CD4-positive, alpha-beta T cell treated with Interleukin-4 for 4 hours (primary cell): Measurements from ENCODE around the gene SBNO2.
"Not testable (repeated sequence)": the region's sequence is repeated elsewhere in the genome, so short reads cannot be mapped to it uniquely, and the experiment has no call there.

Source experiments
- DNase-seq: peaks from one replicate; pipeline ENCODE4 v3.0.0-alpha.2; 2020

The SBNO2 gene

GRCh38 chr19:1208830-1209229, 34.8 kb upstream of the SBNO2 start:
- DNase-seq = not testable (repeated sequence)

GRCh38 chr19:1206864-1207450, 32.9 kb upstream of the SBNO2 start:
- DNase-seq = peak; percentile 14

GRCh38 chr19:1206150-1206863, 32.2 kb upstream of the SBNO2 start:
- DNase-seq = no peak

DNA sequence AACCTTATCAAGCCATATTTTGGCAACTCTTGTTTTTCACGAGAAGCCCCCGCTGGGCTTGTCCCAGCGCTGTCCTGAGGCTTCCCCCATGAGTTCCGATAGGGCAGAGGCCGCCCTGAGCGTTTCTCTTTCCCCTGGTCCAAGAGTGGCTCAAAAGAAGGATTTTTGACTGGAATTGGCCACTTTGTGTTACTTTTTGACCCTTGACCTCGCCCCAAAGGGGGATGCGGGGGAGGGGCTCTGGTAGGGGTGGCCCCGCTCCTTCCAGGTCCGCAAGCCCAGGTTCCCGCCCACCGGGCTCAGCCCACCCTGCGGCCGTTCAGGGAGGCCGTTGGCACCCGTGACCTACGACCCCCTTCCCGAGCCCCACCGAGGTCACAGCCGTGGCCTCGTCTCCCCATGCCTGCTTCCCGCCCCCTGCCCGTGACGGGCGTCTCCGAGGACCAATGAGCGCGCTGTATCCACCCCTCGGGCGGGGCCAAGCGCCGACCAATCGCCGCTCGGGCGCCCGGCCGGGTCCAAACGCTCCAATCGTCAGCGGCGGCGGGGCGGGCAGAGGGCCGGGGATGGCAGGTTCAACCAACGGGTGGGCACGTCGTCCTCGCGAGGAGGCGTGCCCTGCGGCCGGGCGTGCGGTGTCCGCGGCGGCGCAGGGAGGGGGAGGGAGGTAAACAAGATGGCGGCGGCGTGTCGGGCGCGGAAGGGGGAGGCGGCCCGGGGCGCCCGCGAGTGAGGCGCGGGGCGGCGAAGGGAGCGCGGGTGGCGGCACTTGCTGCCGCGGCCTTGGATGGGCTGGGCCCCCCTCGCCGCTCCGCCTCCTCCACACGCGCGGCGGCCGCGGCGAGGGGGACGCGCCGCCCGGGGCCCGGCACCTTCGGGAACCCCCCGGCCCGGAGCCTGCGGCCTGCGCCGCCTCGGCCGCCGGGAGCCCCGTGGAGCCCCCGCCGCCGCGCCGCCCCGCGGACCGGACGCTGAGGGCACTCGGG, 31.3 kb upstream of the SBNO2 start, which contains the start of gene STK11:
Gene STK11, plus strand, starts transcription at position 665 of the 986 bp plus-strand sequence. CDS start 1,136 bp downstream, outside the sequence.
- DNase-seq = peak; percentile 98

DNA sequence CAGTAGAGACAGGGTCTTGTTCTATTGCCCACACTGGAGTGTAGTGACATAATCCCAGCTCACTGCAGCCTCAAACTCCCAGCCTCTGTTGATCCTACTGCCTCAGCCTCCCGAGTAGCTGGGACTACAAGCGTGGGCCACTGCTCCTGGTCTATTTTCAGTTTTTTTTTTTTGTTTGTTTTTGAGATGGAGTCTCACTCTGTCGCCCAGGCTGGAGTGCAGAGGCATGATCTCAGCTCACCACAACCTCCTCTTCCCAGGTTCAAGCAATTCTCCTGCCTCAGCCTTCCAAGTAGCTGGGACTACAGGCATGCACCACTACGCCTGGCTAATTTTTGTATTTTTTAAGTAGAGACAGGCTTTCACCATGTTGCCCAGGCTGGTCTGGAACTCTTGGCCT, 26.5 kb upstream of the SBNO2 start:
- DNase-seq = not testable (repeated sequence)

- DNase-seq = no peak
Measured at GRCh38 chr19:1199531-1199930, 25.5 kb upstream of the SBNO2 start.

- DNase-seq = peak; percentile 76
Measured at GRCh38 chr19:1189419-1189818, 15.4 kb upstream of the SBNO2 start.

GRCh38 chr19:1183543-1184172, 9.6 kb upstream of the SBNO2 start:
- DNase-seq = no peak

- DNase-seq = no peak
Measured at GRCh38 chr19:1182727-1183126, 8.7 kb upstream of the SBNO2 start.

DNA sequence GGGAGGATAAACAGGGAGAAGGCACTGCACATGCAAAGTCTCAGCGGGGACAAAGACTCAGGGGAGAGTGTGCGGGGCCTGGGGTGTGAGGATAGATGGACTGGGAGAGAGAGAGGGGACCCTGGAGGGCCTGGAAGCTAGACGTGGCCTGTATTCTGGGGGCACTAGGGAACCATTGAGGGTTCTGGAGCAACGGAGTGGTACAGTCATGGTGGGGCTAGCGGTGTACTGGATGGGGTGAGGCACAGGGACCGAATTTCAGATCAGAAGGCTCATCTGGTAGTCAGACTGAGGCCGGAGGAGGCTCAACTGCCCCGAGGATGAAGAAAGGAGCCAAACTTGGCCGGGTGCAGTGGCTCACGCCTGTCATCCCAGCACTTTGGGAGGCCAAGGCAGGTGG, 8.0 kb upstream of the SBNO2 start:
- DNase-seq = no peak

DNA sequence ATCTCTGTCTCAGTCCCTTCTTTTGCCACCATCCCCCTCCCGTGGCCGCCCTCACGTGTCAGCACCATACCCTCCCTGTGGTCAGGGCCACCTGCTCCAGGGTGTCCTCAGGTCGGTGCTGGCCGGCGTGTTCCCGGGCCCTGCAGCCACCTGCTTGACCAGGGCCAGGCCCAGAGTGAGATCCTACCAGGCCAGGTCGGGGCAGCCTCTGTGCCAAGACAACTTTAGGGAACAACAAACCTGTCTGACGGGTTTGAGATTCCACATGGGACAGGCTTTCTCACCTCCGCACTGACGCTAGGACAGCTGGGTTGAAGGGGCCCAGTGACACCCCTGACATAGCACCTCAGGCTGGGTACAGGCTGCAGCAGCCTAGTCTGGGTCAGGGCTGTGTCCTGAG, 7.5 kb upstream of the SBNO2 start:
- no peak for DNase-seq

GRCh38 chr19:1177322-1178114, 3.5 kb upstream of the SBNO2 start:
- no peak for DNase-seq

DNA sequence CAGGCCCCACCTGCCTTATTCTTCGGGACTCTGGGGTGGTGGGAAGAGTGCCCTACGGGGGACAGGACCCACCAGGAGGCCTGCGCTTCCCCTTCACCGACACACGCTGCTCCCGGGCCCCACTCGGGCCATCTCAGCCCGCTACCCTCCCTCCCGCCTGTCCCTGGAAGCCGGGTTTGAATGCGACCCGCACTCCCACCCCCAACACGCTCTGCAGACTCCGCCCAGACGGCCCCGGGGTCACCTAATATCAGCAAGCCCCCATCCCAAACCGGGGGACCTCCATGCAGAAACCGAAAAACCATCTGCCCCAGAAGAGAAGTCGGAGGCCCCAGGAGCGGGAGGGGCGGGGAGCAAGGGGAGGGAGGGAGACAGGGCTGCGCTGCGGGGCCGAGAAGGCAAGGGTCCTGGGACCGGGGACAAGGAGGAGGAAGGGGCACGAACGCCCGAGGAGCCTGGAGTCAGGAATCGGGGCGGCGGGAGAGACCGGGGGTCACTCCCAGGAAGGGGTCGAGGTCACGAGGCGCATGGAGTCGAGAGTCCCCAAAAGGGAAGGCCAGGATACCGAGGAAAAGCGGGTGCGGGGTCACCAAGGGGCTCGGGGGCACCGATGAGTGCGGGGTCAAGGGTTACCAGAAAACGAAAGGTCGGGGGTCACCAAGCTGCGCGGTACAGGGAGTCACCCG, 766 bp downstream of the SBNO2 start:
- no peak for DNase-seq

DNA sequence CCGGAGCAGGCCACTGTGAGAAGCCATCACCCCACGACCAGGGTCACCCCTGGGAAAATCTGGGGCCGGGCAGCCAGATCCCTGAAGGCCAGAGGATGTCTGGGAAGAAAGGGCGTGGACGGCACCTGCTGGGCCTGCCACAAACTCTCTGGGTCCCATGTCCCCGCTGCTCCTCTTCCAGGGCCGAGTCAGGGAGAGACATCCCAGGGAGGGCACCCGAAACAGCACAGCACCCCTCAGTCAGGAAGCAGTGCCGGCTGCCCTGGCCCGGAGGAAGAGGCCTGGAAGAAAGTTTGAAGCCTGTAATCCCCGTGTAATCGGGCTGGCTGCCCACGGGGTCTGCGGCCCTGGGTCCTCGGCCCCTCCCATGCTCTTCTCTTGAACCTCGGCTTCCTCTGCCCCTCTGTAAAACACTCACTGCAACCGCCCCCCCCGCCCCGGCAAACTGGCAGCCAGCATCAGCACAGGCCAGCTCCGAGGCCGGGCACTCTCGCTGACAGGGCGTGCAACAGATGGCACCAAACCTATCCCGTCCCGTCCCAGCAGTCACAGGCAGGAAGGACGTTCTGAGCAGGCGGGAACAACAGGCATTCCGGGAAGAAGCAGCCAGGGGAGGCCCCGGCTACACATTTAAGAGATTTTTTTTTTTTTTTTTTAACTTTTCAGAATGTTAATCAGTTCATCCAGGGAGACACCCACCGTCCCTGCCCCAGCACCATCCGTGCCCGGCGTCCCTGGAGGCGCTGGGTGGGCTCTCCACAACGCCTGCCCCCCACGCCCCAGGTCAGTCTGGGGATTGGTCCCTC, 1.5 kb downstream of the SBNO2 start:
- DNase-seq = no peak

GRCh38 chr19:1171755-1172352, 2.2 kb downstream of the SBNO2 start:
- DNase-seq = no peak

- DNase-seq = no peak
Measured at GRCh38 chr19:1170938-1171754, 2.9 kb downstream of the SBNO2 start.

- no peak for DNase-seq
Measured at GRCh38 chr19:1169921-1170885, 3.9 kb downstream of the SBNO2 start.

DNA sequence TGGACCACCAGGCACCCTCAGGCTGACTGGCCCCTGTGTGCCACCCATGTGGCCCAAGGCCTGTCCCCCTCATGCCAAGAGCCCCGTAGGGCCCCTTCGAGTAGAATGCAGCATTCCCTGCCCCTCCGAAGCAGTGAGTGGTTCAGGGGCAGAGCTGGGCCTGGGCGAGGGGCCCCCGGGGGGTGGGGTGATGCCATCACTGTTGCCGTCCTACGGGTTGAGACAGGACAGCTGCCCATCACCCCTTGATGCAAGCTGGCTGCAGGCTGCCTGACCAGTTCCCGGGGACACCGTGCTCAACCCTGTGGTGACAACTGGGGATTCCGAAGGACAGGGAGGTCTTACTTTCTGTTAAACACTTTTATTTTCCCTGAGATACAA, 4.7 kb downstream of the SBNO2 start:
- no peak for DNase-seq
